HG02840 (cell line): ENCODE results near the gene PON1.

Experiments
- ATAC-seq: cut with Tn5 transposase; IDR thresholded peaks from one replicate; pipeline ENCODE4 v1.9.1; 2021; ENCODE audit warnings: mild to moderate bottlenecking, moderate library complexity, moderate number of reproducible peaks; ENCODE audit not compliant: unreplicated experiment, low FRiP score

Gene PON1

GRCh38 chr7:95263785-95264362 is 60.5 kb downstream of the PON1 start:
- ATAC-seq = no peak

- ATAC-seq = no peak
These were observed 61.5 kb downstream of the PON1 start for GRCh38 chr7:95262875-95263274.

GRCh38 chr7:95261895-95262415 is 62.4 kb downstream of the PON1 start:
- ATAC-seq = no peak

- ATAC-seq = no peak
These were observed 68.6 kb downstream of the PON1 start for GRCh38 chr7:95255691-95256090.

- ATAC-seq = no peak
These were observed 70.3 kb downstream of the PON1 start for GRCh38 chr7:95253986-95254385.

- ATAC-seq = no peak
These were observed 72.4 kb downstream of the PON1 start for GRCh38 chr7:95251966-95252365.

GRCh38 chr7:95250571-95250970 is 73.8 kb downstream of the PON1 start:
- ATAC-seq = no peak
